Panc1 (cell line): Measurements from ENCODE around the gene FGGY. TPM values are rescaled to one million over a fixed set of nuclear protein-coding genes. Genes with fewer than 3 reads are reported as not detected.

Experiments used
- ATAC-seq: fragments of 200-7000 bp; cut with Tn5 transposase; 2 replicates; pipeline ENCODE4 v1.9.1; 2020; ENCODE audit warnings: mild to moderate bottlenecking, moderate library complexity
- BruUV-seq: library from RNA; stranded (reverse); fragments of 400-500 nt; replicated peaks from 2 replicates; lab custom pipeline; 2021; lab: Mats Ljungman, UMichigan
- CTCF ChIA-PET: fragments of 300-600 bp; sonication (Branson Sonifier 250); formaldehyde crosslinking; loops from one replicate; lab custom pipeline; 2022; ENCODE audit warnings: antibody characterized with exemption; lab: Charles Lee
- POLR2A ChIA-PET: fragments of 300-600 bp; sonication (Branson Sonifier 250); formaldehyde crosslinking; loops from one replicate; lab custom pipeline; 2022; ENCODE audit warnings: antibody characterized with exemption; lab: Charles Lee
- DNase-seq: peaks from one replicate; pipeline ENCODE4 v3.0.0-alpha.2; 2010; ENCODE audit warnings: low read depth, low spot score
- H3K27ac ChIP-seq: 2 replicates; pipeline ENCODE4 v1.5.1; 2011; ENCODE audit warnings: mild to moderate bottlenecking, low read length, inconsistent platforms
- H3K27me3 ChIP-seq: fragments of 200-500 bp; sonication (Bioruptor generic); 2 replicates; pipeline ENCODE4 v1.6.0; 2014; ENCODE audit warnings: low read length, inconsistent platforms; ENCODE audit not compliant: control insufficient read depth, insufficient read depth
- H3K36me3 ChIP-seq: fragments of 200-500 bp; sonication (Bioruptor generic); 2 replicates; pipeline ENCODE4 v1.5.1; 2014; ENCODE audit warnings: inconsistent platforms, mild to moderate bottlenecking, low read length, moderate library complexity; ENCODE audit not compliant: control insufficient read depth, insufficient read depth
- H3K4me1 ChIP-seq: 2 replicates; pipeline ENCODE4 v1.5.1; 2011; ENCODE audit warnings: inconsistent platforms, mild to moderate bottlenecking, low read length, moderate library complexity; ENCODE audit not compliant: control insufficient read depth, insufficient read depth
- H3K4me3 ChIP-seq, 2 experiments: 2 replicates each; pipeline ENCODE4 v1.5.1; 2011 to 2012; ENCODE audit warnings: low read depth in 2 of 2, low read length in 2 of 2, mild to moderate bottlenecking in 2 of 2, inconsistent platforms in 1 of 2, moderate library complexity in 1 of 2
- H3K9me3 ChIP-seq: fragments of 200-500 bp; sonication (Bioruptor generic); 2 replicates; pipeline ENCODE4 v1.5.1; 2014; ENCODE audit warnings: low read depth, mild to moderate bottlenecking, inconsistent platforms, low read length, moderate library complexity; ENCODE audit not compliant: control insufficient read depth, insufficient read depth
- CTCF ChIP-seq: fragments of 450-650 bp; IDR thresholded peaks from 2 replicates; pipeline ENCODE4 v1.5.1; 2017; ENCODE audit warnings: mild to moderate bottlenecking
- POLR2AphosphoS5 ChIP-seq: IDR thresholded peaks from 2 replicates; pipeline ENCODE4 v1.6.1; 2012; ENCODE audit warnings: mild to moderate bottlenecking, low read depth, low read length, moderate library complexity
- REST ChIP-seq, 2 experiments: IDR thresholded peaks; 2 replicates each; pipeline ENCODE4 v1.6.1; 2011 to 2012; ENCODE audit warnings: low read depth in 2 of 2, control low read depth in 1 of 2, low read length in 1 of 2, mild to moderate bottlenecking in 1 of 2, moderate library complexity in 1 of 2; ENCODE audit not compliant: insufficient read depth in 1 of 2
- SIN3A ChIP-seq: IDR thresholded peaks from 2 replicates; pipeline ENCODE4 v1.6.1; 2012; ENCODE audit warnings: low read depth, mild to moderate bottlenecking, low read length, moderate library complexity, borderline replicate concordance; ENCODE audit not compliant: insufficient read depth
- TCF7L2 ChIP-seq: IDR thresholded peaks from 2 replicates; pipeline ENCODE4 v1.6.1; 2011; ENCODE audit warnings: mild to moderate bottlenecking, low read depth, low read length, inconsistent platforms
- in situ Hi-C: cut with HindIII; loops from 2 replicates; pipeline ENCODE4 v1.10.0; 2016; ENCODE audit warnings: low sequenced_read_pairs, low pct_unique_long_range_greater_than_20kb
- intact Hi-C: fragments of 100-400 bp; cut with micrococcal nuclease; formaldehyde crosslinking; loops from one replicate; pipeline ENCODE4 v1.10.0; 2022; ENCODE audit not compliant: unreplicated experiment
- total RNA-seq: library from RNA; stranded (reverse); gene quantifications from one replicate; pipeline ENCODE4 v1.2.1, GENCODE V29; 2021; ENCODE audit not compliant: unreplicated experiment

The FGGY gene
- total RNA-seq, 1 experiment from 2014 or later, result 15.5 TPM

GRCh38 chr1:59478822-59479221, 181.9 kb downstream of the FGGY start:
- ATAC-seq (no peak), DNase-seq (no peak)
- Histone ChIP-seq H3K4me1 (no peaks in the 10 kb centered on the region), H3K36me3 (no peaks in the 10 kb centered on the region), H3K27me3 (no peaks in the 10 kb centered on the region), H3K9me3 (no peaks in the 10 kb centered on the region), H3K4me3 (no peak overlapping the region), H3K27ac (no peak overlapping the region)
- TF ChIP-seq REST (IDR thresholded peaks at IDR 0.05; ENCODE audit: insufficient read depth in 1 of 2, low read depth in 2 of 2, low read length in 1 of 2) (no peak), POLR2AphosphoS5 (no peak), SIN3A (no peak), TCF7L2 (no peak), CTCF (no peak)
- intact Hi-C loops, result no loop called here
- in situ Hi-C loops, result no loop called here
- CTCF ChIA-PET, result no interaction called here
- POLR2A ChIA-PET, result no interaction called here
- no TSS peak for BruUV-seq

- Histone ChIP-seq H3K4me3 (no peak overlapping the region), H3K36me3 (no peaks in the 10 kb centered on the region), H3K27me3 (no peaks in the 10 kb centered on the region), H3K4me1 (peaks cover 5% of the 10 kb centered on the region), H3K27ac (no peak overlapping the region), H3K9me3 (no peaks in the 10 kb centered on the region)
- ATAC-seq (no peak), DNase-seq (no peak)
- intact Hi-C loops, result no loop called here
- ChIA-PET POLR2A (no interaction called here), CTCF (no interaction called here)
- BruUV-seq, result no TSS peak
- TF ChIP-seq TCF7L2 (no peak), CTCF (no peak), REST (IDR thresholded peaks at IDR 0.05; ENCODE audit: insufficient read depth in 1 of 2, low read depth in 2 of 2, low read length in 1 of 2) (no peak), SIN3A (no peak), POLR2AphosphoS5 (no peak)
- in situ Hi-C loops, result no loop called here
These were observed 183.4 kb downstream of the FGGY start for GRCh38 chr1:59480188-59480888.
